NCI-H1417 (cell line): Measurements from ENCODE around the gene SH2D2A.

ENCODE experiments used
- DNase-seq, 3 experiments: peaks; one replicate each; lab custom pipeline; 2025; lab: John Stamatoyannopoulos, UW

Gene SH2D2A

GRCh38 chr1:156847591-156848460, 31.2 kb upstream of the SH2D2A start:
- no peak for DNase-seq

GRCh38 chr1:156846643-156847042, 30.0 kb upstream of the SH2D2A start:
- DNase-seq, result no peak

GRCh38 chr1:156845953-156846545, 29.4 kb upstream of the SH2D2A start:
- no peak for DNase-seq

- DNase-seq, result no peak
These were observed 28.7 kb upstream of the SH2D2A start for GRCh38 chr1:156845055-156845952.

GRCh38 chr1:156844638-156845037, 28.0 kb upstream of the SH2D2A start:
- DNase-seq, result no peak

GRCh38 chr1:156844102-156844501, 27.5 kb upstream of the SH2D2A start:
- no peak for DNase-seq

DNA sequence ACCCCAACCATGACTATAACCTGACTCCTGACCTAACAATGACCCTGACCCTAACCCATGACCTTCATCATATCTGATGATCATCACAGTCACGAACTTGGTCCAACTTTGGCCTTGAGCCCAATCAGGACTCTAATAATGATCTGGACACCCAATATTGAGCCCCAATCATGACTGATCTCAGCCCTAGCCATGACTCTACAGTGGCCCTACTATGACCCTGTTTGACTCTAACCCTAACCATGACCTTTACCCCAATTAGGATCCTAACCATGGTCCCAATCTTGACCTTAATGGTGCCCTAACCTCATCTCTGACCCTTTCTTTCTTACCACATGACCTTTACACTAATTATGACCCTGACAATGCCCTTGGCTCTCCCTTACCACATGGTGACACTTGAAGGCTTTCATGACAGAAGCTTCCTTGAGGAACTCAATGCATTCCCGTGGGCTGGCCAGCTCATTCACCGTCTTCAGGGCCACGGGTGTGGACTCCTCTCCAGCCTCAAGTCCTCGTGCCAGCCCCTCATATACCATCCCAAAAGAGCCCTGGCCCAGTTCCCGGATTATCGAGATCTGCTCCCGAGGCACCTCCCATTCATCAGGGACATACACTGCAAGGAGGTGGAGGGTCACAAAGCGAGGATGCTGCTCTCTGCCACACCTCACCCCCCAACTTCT, 26.1 kb upstream of the SH2D2A start:
- DNase-seq, result no peak

DNA sequence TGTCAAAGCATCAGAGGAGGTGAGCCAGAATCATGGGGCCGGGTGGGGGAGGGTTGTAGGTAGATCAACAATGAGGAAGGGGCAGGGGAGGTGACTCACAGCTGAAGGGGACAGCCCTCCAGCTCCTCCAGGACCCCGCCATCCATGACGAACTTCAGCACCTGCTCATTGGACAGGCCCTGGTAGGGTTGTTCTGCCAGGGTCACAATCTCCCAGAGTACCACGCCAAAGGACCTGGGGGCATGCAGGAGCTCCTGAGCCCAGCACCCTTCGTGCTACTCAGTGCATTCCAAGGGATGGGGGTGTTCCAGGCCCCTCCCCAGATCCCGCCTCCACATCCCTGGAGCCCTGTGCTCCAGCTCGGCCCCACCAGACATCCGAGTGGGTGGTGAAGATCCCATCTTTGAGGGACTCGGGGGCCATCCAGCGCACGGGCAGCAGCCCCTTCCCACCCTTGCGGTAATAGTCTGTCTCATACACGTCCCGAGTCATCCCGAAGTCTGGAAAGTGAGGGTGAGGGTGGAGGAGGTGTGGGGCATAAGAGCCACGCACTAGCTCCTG, 24.7 kb upstream of the SH2D2A start:
- no peak for DNase-seq

GRCh38 chr1:156840898-156841279, 24.2 kb upstream of the SH2D2A start:
- no peak for DNase-seq

DNA sequence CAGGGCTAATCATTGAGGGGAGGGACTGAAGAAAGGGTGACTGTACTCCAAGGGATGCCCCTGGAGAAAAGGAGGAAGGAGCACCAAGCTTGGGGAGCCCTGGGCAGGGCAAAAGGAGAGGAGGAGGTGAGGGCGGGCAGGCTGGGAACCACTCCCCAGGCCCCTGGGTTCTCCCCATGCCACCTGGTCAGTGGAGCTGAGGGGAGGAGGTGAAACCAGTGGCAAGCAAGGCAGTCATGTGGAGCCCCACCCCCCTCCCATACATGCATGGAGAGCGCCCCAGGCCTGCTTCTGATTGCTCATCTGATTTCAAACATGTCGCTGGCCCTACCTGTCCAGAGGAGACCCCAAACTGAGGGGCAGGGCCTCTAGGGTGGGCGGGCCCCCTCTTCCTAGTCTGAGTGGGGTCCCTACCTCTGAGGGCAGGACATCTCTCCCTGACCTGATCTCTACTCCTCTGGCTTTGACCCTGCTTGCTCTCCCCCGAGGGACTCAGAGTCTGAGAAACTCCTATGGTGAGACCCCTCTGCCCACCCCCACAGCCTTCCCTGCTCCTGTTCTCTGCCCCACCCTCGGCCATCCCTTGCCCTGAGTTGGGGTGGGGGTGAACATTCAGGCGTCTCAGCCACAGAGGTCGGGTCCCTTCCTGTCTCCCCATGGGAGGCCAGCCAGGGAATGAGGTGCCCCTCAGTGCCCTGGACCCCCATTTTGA, 23.7 kb upstream of the SH2D2A start:
- DNase-seq, result no peak

GRCh38 chr1:156839426-156840109, 22.9 kb upstream of the SH2D2A start:
- peak; percentile 62 to 91 (median 90) for DNase-seq

DNA sequence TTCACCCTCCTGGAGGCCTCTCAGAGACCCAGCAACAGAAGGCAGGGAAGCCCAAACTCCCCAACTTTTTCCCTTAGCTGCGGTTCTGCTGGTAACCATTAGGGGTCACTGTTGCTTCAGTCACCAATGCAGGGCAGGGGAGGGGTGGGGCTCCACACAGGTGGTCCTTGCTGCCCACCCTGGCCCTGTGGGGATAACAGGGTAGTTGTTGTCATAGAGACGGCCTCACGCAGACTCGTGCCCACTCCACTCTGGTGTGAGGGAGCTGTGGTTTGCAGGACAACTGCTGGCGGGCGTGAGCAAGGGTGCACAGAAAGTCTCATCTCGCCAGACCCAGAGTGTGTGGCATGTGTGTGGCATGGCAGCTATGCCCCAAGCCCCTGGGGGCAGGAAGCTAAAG, 22.3 kb upstream of the SH2D2A start:
- DNase-seq, result peak; percentile 36 to 75 (median 56)

DNA sequence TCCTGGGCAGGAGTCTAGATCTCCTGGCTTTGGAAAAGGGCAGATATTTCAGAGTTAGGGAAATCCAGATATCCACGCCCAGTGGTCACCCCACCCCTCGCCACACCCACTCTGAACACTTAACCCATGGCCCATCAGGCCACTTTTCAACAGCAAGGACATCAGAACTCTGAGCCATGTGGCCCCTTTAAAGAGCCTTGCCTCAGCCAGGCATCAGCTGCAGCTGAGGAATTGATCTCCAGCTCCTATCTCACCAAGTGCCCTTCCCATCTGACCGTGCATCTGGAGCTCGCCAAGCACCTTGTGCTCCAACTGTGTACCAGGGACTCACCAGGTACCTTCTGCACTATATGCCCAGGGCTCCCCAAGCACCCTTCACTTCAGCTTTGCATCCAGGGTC, 20.2 kb upstream of the SH2D2A start:
- DNase-seq, result no peak

- DNase-seq, result no peak
These were observed 19.5 kb upstream of the SH2D2A start for GRCh38 chr1:156836041-156836654.

DNA sequence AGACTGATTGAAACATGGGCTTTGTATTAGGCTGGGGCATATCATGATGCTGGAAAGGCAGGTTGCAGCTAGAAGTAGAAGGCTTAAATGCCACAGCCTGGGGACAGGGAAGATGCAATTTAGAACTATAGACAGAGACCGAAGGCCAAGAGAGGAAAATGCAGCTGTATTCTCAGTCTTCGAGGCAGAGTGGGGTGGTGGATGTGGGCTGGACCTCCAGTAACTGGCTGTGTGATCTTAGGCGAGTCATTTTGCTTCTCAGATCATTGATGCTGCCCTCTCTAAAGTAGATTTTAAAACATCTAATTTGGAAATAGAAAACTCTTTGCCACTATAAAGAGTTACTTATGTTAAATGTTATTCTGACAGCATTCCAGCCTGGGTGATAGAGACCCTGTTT, 17.7 kb upstream of the SH2D2A start:
- DNase-seq, result no peak

DNA sequence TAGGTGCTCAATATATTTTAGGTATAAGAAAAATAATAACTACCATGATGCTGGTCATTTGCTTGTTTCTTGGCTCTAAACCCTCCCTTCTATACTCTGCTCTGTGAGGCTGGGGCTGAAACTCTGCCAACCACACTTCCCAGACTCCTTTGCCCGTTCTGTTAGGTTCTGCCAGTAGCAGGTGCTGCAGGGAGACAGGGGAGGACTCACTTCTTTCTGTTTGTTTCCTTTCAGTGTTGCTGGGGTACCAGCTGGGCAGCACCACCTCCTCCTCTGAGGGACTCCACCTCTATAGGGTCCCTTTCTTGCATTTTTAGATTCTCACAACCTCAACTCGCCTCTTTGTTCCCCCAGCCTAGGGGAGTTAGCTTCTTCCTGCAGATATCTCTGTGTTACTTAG, 17.0 kb upstream of the SH2D2A start:
- no peak for DNase-seq

GRCh38 chr1:156832434-156832833, 15.8 kb upstream of the SH2D2A start:
- no peak for DNase-seq

- DNase-seq, result no peak
These were observed 11.9 kb upstream of the SH2D2A start for GRCh38 chr1:156828400-156829124.

- no peak for DNase-seq
These were observed 10.0 kb upstream of the SH2D2A start for GRCh38 chr1:156826630-156827029.
